ENCODE results near the gene FHAD1.

The FHAD1 gene

GRCh38 chr1:15205586-15206346, 41.3 kb upstream of the FHAD1 start:
- no peak for DNase-seq (ENCODE audit: low read depth)
- TF ChIP-seq CTCF (IDR thresholded peaks at IDR 0.05; ENCODE audit: low read depth, low read length, missing control alignments): no peak
- no peak overlapping the region for H3K4me3 ChIP-seq (ENCODE audit: low read depth, low read length)

GRCh38 chr1:15206418-15207030, 40.5 kb upstream of the FHAD1 start:
- TF ChIP-seq CTCF (IDR thresholded peaks at IDR 0.05; ENCODE audit: low read depth, low read length, missing control alignments): no peak
- DNase-seq (ENCODE audit: low read depth): no peak
- H3K4me3 ChIP-seq (ENCODE audit: low read depth, low read length): no peak overlapping the region

GRCh38 chr1:15207031-15207828, 39.8 kb upstream of the FHAD1 start:
- no peak overlapping the region for H3K4me3 ChIP-seq (ENCODE audit: low read depth, low read length)
- TF ChIP-seq CTCF (IDR thresholded peaks at IDR 0.05; ENCODE audit: low read depth, low read length, missing control alignments): no peak

GRCh38 chr1:15207829-15208429, 39.1 kb upstream of the FHAD1 start:
- TF ChIP-seq CTCF (IDR thresholded peaks at IDR 0.05; ENCODE audit: low read depth, low read length, missing control alignments): no peak
- DNase-seq (ENCODE audit: low read depth): no peak
- H3K4me3 ChIP-seq (ENCODE audit: low read depth, low read length): no peak overlapping the region

More at GRCh38 chr1:15207031-15207828, 39.8 kb upstream of the FHAD1 start:
- no peak for DNase-seq (ENCODE audit: low read depth)

GRCh38 chr1:15210651-15211375, 36.2 kb upstream of the FHAD1 start:
- H3K4me3 ChIP-seq (ENCODE audit: low read depth, low read length): no peak overlapping the region
- no peak for TF ChIP-seq CTCF (IDR thresholded peaks at IDR 0.05; ENCODE audit: low read depth, low read length, missing control alignments)
- no peak for DNase-seq (ENCODE audit: low read depth)

- no peak overlapping the region for H3K4me3 ChIP-seq (ENCODE audit: low read depth, low read length)
- TF ChIP-seq CTCF (IDR thresholded peaks at IDR 0.05; ENCODE audit: low read depth, low read length, missing control alignments): no peak
- no peak for DNase-seq (ENCODE audit: low read depth)
These were observed 35.6 kb upstream of the FHAD1 start for GRCh38 chr1:15211424-15211823.

Data from GM12864 (cell line).